Naive thymus-derived CD4-positive, alpha-beta T cell (primary cell): ENCODE results near the gene ZNF385B. TPM values are rescaled to one million over a fixed set of nuclear protein-coding genes. Genes with fewer than 3 reads are reported as not detected.

Experiments
- ATAC-seq: fragments of 150-1000 bp; cut with Tn5 transposase; 2 replicates; pipeline ENCODE4 v1.10.0; 2021; ENCODE audit warnings: mild to moderate bottlenecking, moderate library complexity
- CTCF ChIA-PET: fragments of 350-600 bp; sonication (Branson Sonifier 250); formaldehyde crosslinking; loops from one replicate; lab custom pipeline; 2021; ENCODE audit warnings: antibody characterized with exemption; lab: Charles Lee
- POLR2A ChIA-PET: fragments of 350-600 bp; sonication (Branson Sonifier 250); formaldehyde crosslinking; loops from one replicate; lab custom pipeline; 2021; ENCODE audit warnings: antibody characterized with exemption, inconsistent platforms; lab: Charles Lee
- DNase-seq, 9 donors: peaks; one replicate each; pipeline versions ENCODE4 v3.0.0 to v3.0.0-alpha.2; 2020 to 2022; ENCODE audit warnings: mixed read lengths in 1 of 9
- H3K27ac ChIP-seq: one replicate; pipeline ENCODE4 v1.7.0; 2013; ENCODE audit warnings: mild to moderate bottlenecking, low read depth, low read length, moderate library complexity
- H3K27me3 ChIP-seq, 2 donors: one replicate each; pipeline ENCODE4 v1.7.0; 2013; ENCODE audit warnings: low read length in 2 of 2, mild to moderate bottlenecking in 2 of 2, moderate library complexity in 2 of 2; ENCODE audit not compliant: control insufficient read depth in 2 of 2, insufficient read depth in 2 of 2
- H3K36me3 ChIP-seq, 3 experiments: 1 replicate in 2 of 3; 2 replicates in 1 of 3; pipeline ENCODE4 v1.7.0; 2013; ENCODE audit warnings: low read length in 3 of 3, mild to moderate bottlenecking in 3 of 3, moderate library complexity in 1 of 3; ENCODE audit not compliant: insufficient read depth in 3 of 3, control insufficient read depth in 2 of 3
- H3K4me1 ChIP-seq, 2 donors: one replicate each; pipeline ENCODE4 v1.7.0; 2013; ENCODE audit warnings: low read length in 2 of 2, mild to moderate bottlenecking in 2 of 2, moderate library complexity in 1 of 2; ENCODE audit not compliant: control insufficient read depth in 2 of 2, insufficient read depth in 2 of 2
- H3K4me3 ChIP-seq: 2 replicates; pipeline ENCODE4 v1.7.0; 2013; ENCODE audit warnings: mild to moderate bottlenecking, low read length
- H3K9me3 ChIP-seq, 3 experiments: 1 replicate in 2 of 3; 2 replicates in 1 of 3; pipeline ENCODE4 v1.7.0; 2013; ENCODE audit warnings: low read length in 3 of 3; ENCODE audit not compliant: control insufficient read depth in 2 of 3
- H3K27ac Mint-ChIP-seq, 9 donors: one replicate each; pipeline ENCODE4 v1.8.0; 2020 to 2022; ENCODE audit warnings: mixed read lengths in 9 of 9, mild to moderate bottlenecking in 8 of 9, moderate library complexity in 5 of 9, inconsistent platforms in 2 of 9
- H3K27me3 Mint-ChIP-seq, 5 donors: one replicate each; pipeline ENCODE4 v1.8.0; 2021 to 2022; ENCODE audit warnings: mixed read lengths in 5 of 5, mild to moderate bottlenecking in 1 of 5
- H3K36me3 Mint-ChIP-seq, 5 donors: one replicate each; pipeline ENCODE4 v1.8.0; 2020 to 2022; ENCODE audit warnings: mixed read lengths in 5 of 5, mild to moderate bottlenecking in 3 of 5, inconsistent platforms in 1 of 5
- H3K4me1 Mint-ChIP-seq, 7 donors: one replicate each; pipeline ENCODE4 v1.8.0; 2020 to 2022; ENCODE audit warnings: mixed read lengths in 7 of 7, mild to moderate bottlenecking in 3 of 7, inconsistent platforms in 1 of 7
- H3K4me3 Mint-ChIP-seq, 10 donors: one replicate each; pipeline ENCODE4 v1.8.0; 2020 to 2022; ENCODE audit warnings: mild to moderate bottlenecking in 10 of 10, mixed read lengths in 10 of 10, moderate library complexity in 6 of 10, inconsistent platforms in 2 of 10
- H3K9me3 Mint-ChIP-seq, 11 donors: one replicate each; pipeline ENCODE4 v1.8.0; 2020 to 2022; ENCODE audit warnings: mixed read lengths in 11 of 11, mild to moderate bottlenecking in 4 of 11, inconsistent platforms in 1 of 11, moderate library complexity in 1 of 11
- intact Hi-C, 2 donors: fragments of 100-400 bp; cut with micrococcal nuclease; formaldehyde crosslinking; loops; one replicate each; pipeline ENCODE4 v1.15.1; 2023
- polyA plus RNA-seq, 2 donors: library from polyadenylated mRNA; unstranded; fragments of 300-500 nt; fragmentation: Illumina TruSeq; gene quantifications; one replicate each; pipeline ENCODE4 v1.2.3, GENCODE V29; 2021
- total RNA-seq, 6 experiments: library from RNA in 5 of 6; stranded (reverse) in 5 of 6; gene quantifications; 1 replicate in 5 of 6; 2 replicates in 1 of 6; pipeline ENCODE4 v1.2.3 and lab custom pipeline; 2021 to 2026

The ZNF385B gene
- total and polyA plus RNA-seq, 7 experiments from 2014 or later, result not detected

DNA sequence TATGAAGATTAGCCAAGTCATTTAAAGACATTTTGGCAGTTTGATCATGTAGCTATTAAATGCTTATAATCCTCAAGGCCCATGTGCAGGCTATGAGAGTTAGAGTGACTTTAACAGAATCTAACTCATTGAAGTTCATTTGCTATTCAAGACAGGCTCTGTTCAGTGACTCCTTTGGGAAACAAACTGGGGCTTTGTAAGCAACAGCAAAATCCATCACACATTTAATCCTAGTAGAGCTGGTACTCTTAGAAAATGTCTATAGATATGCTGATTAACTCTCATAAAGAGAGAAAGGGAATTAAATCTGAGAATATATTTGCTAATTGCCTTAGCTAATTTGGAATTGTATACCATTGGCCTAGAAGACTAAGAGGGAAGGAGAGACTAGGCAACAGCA, 414.0 kb downstream of the ZNF385B start:
- H3K4me3 ChIP-seq, result no peak overlapping the region
- POLR2A ChIA-PET, result interaction anchor here (0.8 kb wide), 1 partner anchor 12 kb away, joined by 3 read pairs; no protein-coding TSS in a partner anchor
- no peak overlapping the region for H3K27ac ChIP-seq
- H3K27me3 ChIP-seq, result no peaks in the 10 kb centered on the region
- Mint-ChIP-seq H3K4me3 (no peak overlapping the region), H3K4me1 (no peaks in the 10 kb centered on the region), H3K27ac (no peak overlapping the region), H3K9me3 (peaks cover 0 to 5% (median 0%) of the 10 kb centered on the region in 11 donors), H3K27me3 (peaks cover 9 to 25% (median 10%) of the 10 kb centered on the region in 5 donors), H3K36me3 (no peaks in the 10 kb centered on the region)
- CTCF ChIA-PET, result interaction anchor here (0.6 to 0.8 kb wide), 2 partner anchors 13 to 551 kb away, joined by 3 to 6 read pairs; no protein-coding TSS in a partner anchor
- no peaks in the 10 kb centered on the region for H3K4me1 ChIP-seq
- H3K36me3 ChIP-seq, result no peaks in the 10 kb centered on the region
- H3K9me3 ChIP-seq, result no peaks in the 10 kb centered on the region
- DNase-seq (no peak), ATAC-seq (no peak)
- intact Hi-C loops, result no loop called here

DNA sequence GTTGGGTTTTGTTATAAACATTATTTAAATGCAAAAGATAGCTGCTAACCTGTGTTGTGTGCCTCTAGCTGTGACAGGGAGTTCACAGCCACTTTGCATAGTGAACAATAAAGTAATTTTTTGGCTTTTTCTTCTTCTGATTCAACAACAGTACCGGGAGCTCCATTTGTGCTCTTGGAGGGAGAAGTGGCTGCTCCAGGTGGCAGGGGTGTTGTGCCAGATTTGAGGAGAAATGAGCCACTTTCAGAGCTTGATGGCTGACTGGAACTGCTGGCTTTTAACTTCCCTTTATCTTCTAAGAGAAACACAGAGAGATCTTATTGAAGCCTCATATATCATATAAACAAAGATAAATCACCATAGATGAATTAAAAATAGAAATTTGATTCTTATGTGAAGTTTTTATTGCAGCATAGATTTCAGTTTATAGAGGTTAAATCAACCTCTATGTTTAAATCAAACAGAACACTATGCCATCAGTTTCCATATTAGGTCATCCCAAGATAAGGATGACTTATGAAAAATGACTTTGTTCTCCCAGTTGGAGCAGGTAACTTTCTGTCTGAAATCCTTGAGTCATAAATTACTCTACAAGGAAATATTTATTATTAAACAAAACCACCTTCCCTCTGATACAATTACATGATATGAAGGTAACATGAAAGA, 414.8 kb downstream of the ZNF385B start:
- Mint-ChIP-seq H3K27ac (no peak overlapping the region), H3K4me3 (no peak overlapping the region), H3K9me3 (peaks cover 0 to 5% (median 0%) of the 10 kb centered on the region in 11 donors), H3K27me3 (peaks cover 9 to 23% (median 11%) of the 10 kb centered on the region in 5 donors), H3K36me3 (no peaks in the 10 kb centered on the region), H3K4me1 (no peaks in the 10 kb centered on the region)
- ATAC-seq (no peak), DNase-seq (no peak)
- intact Hi-C loops, result no loop called here
- ChIA-PET POLR2A (interaction anchor here (0.7 kb wide), 1 partner anchor 28 kb away, joined by 3 read pairs; no protein-coding TSS in a partner anchor), CTCF (no interaction called here)
- H3K27me3 ChIP-seq, result no peaks in the 10 kb centered on the region
- no peaks in the 10 kb centered on the region for H3K9me3 ChIP-seq
- H3K36me3 ChIP-seq, result no peaks in the 10 kb centered on the region
- H3K4me3 ChIP-seq, result no peak overlapping the region
- no peak overlapping the region for H3K27ac ChIP-seq
- no peaks in the 10 kb centered on the region for H3K4me1 ChIP-seq

DNA sequence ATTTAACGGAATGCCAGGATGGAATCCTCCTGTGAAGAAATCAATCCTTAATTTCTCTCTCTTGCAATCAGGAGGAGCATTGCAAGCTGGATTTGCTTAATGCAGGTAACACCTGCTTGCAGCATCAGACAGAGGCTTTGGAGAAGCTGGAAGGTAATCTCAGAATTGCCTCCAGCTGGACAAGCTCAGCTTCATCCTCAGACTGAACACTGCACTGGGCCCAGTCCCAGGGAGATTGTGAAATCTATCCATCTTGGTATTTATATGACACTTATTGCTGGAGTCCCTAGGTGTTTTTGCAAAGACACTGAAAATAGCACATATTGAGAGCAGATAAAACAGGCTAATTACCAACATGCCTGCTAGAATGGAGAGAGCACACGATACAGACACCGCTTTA, 417.4 kb downstream of the ZNF385B start:
- CTCF ChIA-PET, result no interaction called here

DNA sequence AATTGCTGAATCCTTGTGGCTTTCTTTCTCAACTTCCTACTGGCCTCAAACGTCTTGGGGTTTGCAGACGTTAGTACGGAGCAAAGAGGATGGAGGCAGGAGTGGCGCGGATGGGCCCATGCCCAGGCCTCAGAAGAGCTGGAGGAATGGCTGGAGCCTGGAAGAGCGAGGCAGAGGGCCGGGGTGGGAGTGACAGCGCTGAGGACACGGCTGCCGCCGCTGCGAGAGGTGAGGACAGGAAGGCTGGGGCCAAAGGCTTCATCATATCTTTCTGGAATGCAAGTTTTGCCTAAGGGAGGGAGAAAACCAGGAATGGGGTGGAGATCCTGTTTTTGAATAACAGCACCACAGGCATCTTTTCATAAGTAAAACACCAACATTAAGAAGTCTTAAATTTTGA, 418.2 kb downstream of the ZNF385B start:
- Mint-ChIP-seq H3K36me3 (no peaks in the 10 kb centered on the region), H3K27ac (no peak overlapping the region), H3K4me3 (no peak overlapping the region), H3K9me3 (no peaks in the 10 kb centered on the region), H3K27me3 (peaks cover 13 to 39% (median 26%) of the 10 kb centered on the region in 5 donors), H3K4me1 (no peaks in the 10 kb centered on the region)
- H3K9me3 ChIP-seq, result no peaks in the 10 kb centered on the region
- no peaks in the 10 kb centered on the region for H3K27me3 ChIP-seq
- no peak overlapping the region for H3K27ac ChIP-seq
- no peak for ATAC-seq
- no peaks in the 10 kb centered on the region for H3K36me3 ChIP-seq
- DNase-seq, result no peak
- H3K4me1 ChIP-seq, result no peaks in the 10 kb centered on the region
- H3K4me3 ChIP-seq, result no peak overlapping the region
- intact Hi-C loops, result no loop called here
- POLR2A ChIA-PET, result no interaction called here
- CTCF ChIA-PET, result no interaction called here

More for the DNA sequence above, 417.4 kb downstream of the ZNF385B start:
- no peak overlapping the region for H3K4me3 ChIP-seq
- H3K27me3 ChIP-seq, result no peaks in the 10 kb centered on the region
- H3K36me3 ChIP-seq, result no peaks in the 10 kb centered on the region
- H3K4me1 ChIP-seq, result no peaks in the 10 kb centered on the region
- H3K9me3 ChIP-seq, result no peaks in the 10 kb centered on the region
- ATAC-seq (no peak), DNase-seq (no peak)
- no peaks in the 10 kb centered on the region for H3K4me1 Mint-ChIP-seq
- POLR2A ChIA-PET, result no interaction called here
- H3K27ac ChIP-seq, result no peak overlapping the region
- peaks cover 0 to 3% (median 0%) of the 10 kb centered on the region in 11 donors for H3K9me3 Mint-ChIP-seq
- H3K4me3 Mint-ChIP-seq, result no peak overlapping the region
- no peak overlapping the region for H3K27ac Mint-ChIP-seq
- no peaks in the 10 kb centered on the region for H3K36me3 Mint-ChIP-seq
- intact Hi-C loops, result no loop called here
- peaks cover 11 to 34% (median 20%) of the 10 kb centered on the region in 5 donors for H3K27me3 Mint-ChIP-seq

- ATAC-seq, result no peak
- no peak overlapping the region for H3K27ac ChIP-seq
- H3K4me3 Mint-ChIP-seq, result no peak overlapping the region
- no peak overlapping the region for H3K27ac Mint-ChIP-seq
- no peaks in the 10 kb centered on the region for H3K36me3 Mint-ChIP-seq
- H3K36me3 ChIP-seq, result no peaks in the 10 kb centered on the region
- H3K4me3 ChIP-seq, result no peak overlapping the region
- H3K9me3 ChIP-seq, result no peaks in the 10 kb centered on the region
- H3K4me1 Mint-ChIP-seq, result no peaks in the 10 kb centered on the region
- H3K4me1 ChIP-seq, result no peaks in the 10 kb centered on the region
- ChIA-PET POLR2A (no interaction called here), CTCF (interaction anchor here (1.4 to 3.2 kb wide), 2 partner anchors 11 to 223 kb away, joined by 4 to 13 read pairs; no protein-coding TSS in a partner anchor)
- H3K27me3 Mint-ChIP-seq, result peaks cover 13 to 39% (median 26%) of the 10 kb centered on the region in 5 donors
- H3K9me3 Mint-ChIP-seq, result no peaks in the 10 kb centered on the region
- H3K27me3 ChIP-seq, result no peaks in the 10 kb centered on the region
- no peak for DNase-seq
- intact Hi-C loops, result no loop called here
These were observed 419.2 kb downstream of the ZNF385B start for GRCh38 chr2:179442206-179442605.

DNA sequence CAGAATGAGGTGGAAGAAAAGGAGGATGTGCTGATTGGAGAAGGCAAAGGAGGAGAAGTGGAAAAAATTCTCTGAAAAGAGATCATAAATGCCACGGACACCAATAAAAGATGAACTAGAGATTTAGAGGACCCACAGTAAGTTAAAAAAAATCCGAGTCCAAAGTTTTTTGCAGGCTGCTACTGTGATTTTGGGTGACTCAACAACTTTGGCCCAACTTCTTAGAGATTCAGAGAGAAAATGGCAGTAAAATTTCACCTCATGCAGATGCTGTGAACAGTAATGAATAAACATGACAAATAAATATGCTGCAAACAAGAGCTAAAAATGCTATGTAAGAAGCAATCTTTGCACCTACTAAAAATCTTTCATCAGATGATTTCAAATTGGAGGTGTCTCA, 419.9 kb downstream of the ZNF385B start:
- H3K9me3 ChIP-seq, result no peaks in the 10 kb centered on the region
- Mint-ChIP-seq H3K4me1 (no peaks in the 10 kb centered on the region), H3K27ac (no peak overlapping the region), H3K36me3 (no peaks in the 10 kb centered on the region), H3K4me3 (no peak overlapping the region), H3K9me3 (no peaks in the 10 kb centered on the region), H3K27me3 (peaks cover 13 to 39% (median 26%) of the 10 kb centered on the region in 5 donors)
- H3K4me3 ChIP-seq, result no peak overlapping the region
- no peaks in the 10 kb centered on the region for H3K27me3 ChIP-seq
- CTCF ChIA-PET, result interaction anchor here (0.6 to 3.2 kb wide), 4 partner anchors 11 to 680 kb away, joined by 3 to 13 read pairs (median 4); no protein-coding TSS in a partner anchor
- no peak for DNase-seq
- H3K4me1 ChIP-seq, result no peaks in the 10 kb centered on the region
- no peak overlapping the region for H3K27ac ChIP-seq
- no peaks in the 10 kb centered on the region for H3K36me3 ChIP-seq
- POLR2A ChIA-PET, result no interaction called here
- no peak for ATAC-seq
- intact Hi-C loops, result loop anchor here (2.0 kb wide), 2 partner anchors 19 to 679 kb away; no protein-coding TSS in a partner anchor
